Liver (tissue), 9 donors: Measurements from ENCODE around the gene RIC8B. TPM values are rescaled to one million over a fixed set of nuclear protein-coding genes. Genes with fewer than 3 reads are reported as not detected.

Source experiments
- DNase-seq: peaks from one replicate; pipeline ENCODE4 v3.0.0-alpha.2; 2017; ENCODE audit warnings: low spot score
- H3K27ac ChIP-seq, 2 donors: one replicate each; pipeline ENCODE4 v1.7.0; 2013; ENCODE audit warnings: inconsistent platforms in 2 of 2, low read length in 2 of 2, control low read depth in 1 of 2, low read depth in 1 of 2, mild to moderate bottlenecking in 1 of 2
- H3K27me3 ChIP-seq, 4 donors: one replicate each; pipeline versions ENCODE4 v1.6.1 to v1.7.0; 2013; ENCODE audit warnings: low read length in 3 of 4, inconsistent platforms in 1 of 4, mild to moderate bottlenecking in 1 of 4, moderate library complexity in 1 of 4; ENCODE audit not compliant: control insufficient read depth in 4 of 4, insufficient read depth in 4 of 4
- H3K36me3 ChIP-seq, 4 donors: one replicate each; pipeline versions ENCODE4 v1.6.1 to v1.7.0; 2013; ENCODE audit warnings: low read length in 3 of 4, mild to moderate bottlenecking in 3 of 4, low read depth in 1 of 4, moderate library complexity in 1 of 4; ENCODE audit not compliant: control insufficient read depth in 4 of 4, insufficient read depth in 3 of 4
- H3K4me1 ChIP-seq, 4 donors: one replicate each; pipeline versions ENCODE4 v1.6.1 to v1.7.0; 2013; ENCODE audit warnings: low read length in 3 of 4, mild to moderate bottlenecking in 3 of 4, moderate library complexity in 1 of 4; ENCODE audit not compliant: control insufficient read depth in 4 of 4, insufficient read depth in 4 of 4
- H3K4me3 ChIP-seq, 3 donors: one replicate each; pipeline versions ENCODE4 v1.6.1 to v1.7.0; 2013; ENCODE audit warnings: low read length in 3 of 3, control low read depth in 1 of 3, low read depth in 1 of 3, mild to moderate bottlenecking in 1 of 3
- H3K9ac ChIP-seq, 2 donors: one replicate each; pipeline ENCODE4 v1.7.0; 2013; ENCODE audit warnings: low read length in 2 of 2, mild to moderate bottlenecking in 2 of 2, moderate library complexity in 2 of 2, control low read depth in 1 of 2, low read depth in 1 of 2
- H3K9me3 ChIP-seq, 4 donors: one replicate each; pipeline versions ENCODE4 v1.6.1 to v1.7.0; 2013; ENCODE audit warnings: low read length in 3 of 4; ENCODE audit not compliant: control insufficient read depth in 4 of 4
- ATF3 ChIP-seq: IDR thresholded peaks from 2 replicates; pipeline ENCODE4 v1.6.1; 2016; ENCODE audit warnings: antibody characterized with exemption
- CTCF ChIP-seq: fragments of 150-350 bp; IDR thresholded peaks from 2 replicates; pipeline ENCODE4 v1.5.1; 2017; ENCODE audit warnings: improper control_type of control experiment, low read depth, low read length; ENCODE audit not compliant: missing input control
- EGR1 ChIP-seq, 2 donors: IDR thresholded peaks; 2 replicates each; pipeline ENCODE4 v1.6.1; 2016 to 2018; ENCODE audit warnings: antibody characterized with exemption in 2 of 2, low read depth in 2 of 2
- FOXA1 ChIP-seq: IDR thresholded peaks from 2 replicates; pipeline ENCODE4 v1.6.1; 2016; ENCODE audit warnings: antibody characterized with exemption
- FOXA2 ChIP-seq: IDR thresholded peaks from 2 replicates; pipeline ENCODE4 v1.6.1; 2016; ENCODE audit warnings: antibody characterized with exemption
- GABPA ChIP-seq, 2 donors: IDR thresholded peaks in 1 of 2; conservative IDR thresholded peaks in 1 of 2; 2 replicates each; pipeline ENCODE4 v1.6.1; 2016; ENCODE audit warnings: antibody characterized with exemption in 2 of 2, mild to moderate bottlenecking in 1 of 2, moderate library complexity in 1 of 2
- HNF4A ChIP-seq, 2 donors: conservative IDR thresholded peaks; 2 replicates each; pipeline ENCODE4 v1.6.1; 2016; ENCODE audit warnings: antibody characterized with exemption in 2 of 2, mild to moderate bottlenecking in 2 of 2
- HNF4G ChIP-seq: IDR thresholded peaks from 2 replicates; pipeline ENCODE4 v1.6.1; 2016; ENCODE audit warnings: antibody characterized with exemption
- JUND ChIP-seq, 2 donors: IDR thresholded peaks; 2 replicates each; pipeline ENCODE4 v1.6.1; 2016; ENCODE audit warnings: antibody characterized with exemption in 2 of 2
- MAX ChIP-seq: IDR thresholded peaks from 2 replicates; pipeline ENCODE4 v1.6.1; 2016; ENCODE audit warnings: antibody characterized with exemption
- NR2F2 ChIP-seq: IDR thresholded peaks from 2 replicates; pipeline ENCODE4 v1.6.1; 2016; ENCODE audit warnings: antibody characterized with exemption
- RAD21 ChIP-seq, 2 donors: IDR thresholded peaks; 2 replicates each; pipeline ENCODE4 v1.6.1; 2016; ENCODE audit warnings: antibody characterized with exemption in 2 of 2, mild to moderate bottlenecking in 2 of 2
- REST ChIP-seq: IDR thresholded peaks from 2 replicates; pipeline ENCODE4 v1.6.1; 2016; ENCODE audit warnings: antibody characterized with exemption, mild to moderate bottlenecking
- RXRA ChIP-seq, 2 donors: IDR thresholded peaks; 2 replicates each; pipeline ENCODE4 v1.6.1; 2017 to 2018; ENCODE audit warnings: antibody characterized with exemption in 2 of 2, mild to moderate bottlenecking in 1 of 2
- SP1 ChIP-seq: IDR thresholded peaks from 2 replicates; pipeline ENCODE4 v1.6.1; 2018; ENCODE audit warnings: antibody characterized with exemption, mild to moderate bottlenecking
- TAF1 ChIP-seq: conservative IDR thresholded peaks from 2 replicates; pipeline ENCODE4 v1.6.1; 2016; ENCODE audit warnings: antibody characterized with exemption, mild to moderate bottlenecking
- YY1 ChIP-seq: IDR thresholded peaks from 2 replicates; pipeline ENCODE4 v1.6.1; 2016; ENCODE audit warnings: antibody characterized with exemption, mild to moderate bottlenecking
- ZBTB33 ChIP-seq: IDR thresholded peaks from 2 replicates; pipeline ENCODE4 v1.6.1; 2016; ENCODE audit warnings: antibody characterized with exemption
- WGBS: extraction: QIAGEN DNeasy Blood & Tissue Kit; methylation state at CpG from one replicate; pipeline ENCODE4 v1.1.7; 2013; 5-methylcytosine and 5-hydroxymethylcytosine counted together
- polyA plus RNA-seq, 2 donors: library from polyadenylated mRNA; stranded (reverse) in 1 of 2; unstranded in 1 of 2; fragments of 200-250 nt in 1 of 2; fragments of >200 nt in 1 of 2; fragmentation: Nextera tagmentation in 1 of 2; extraction: Ambion mirVana in 1 of 2; gene quantifications; one replicate each; pipeline versions ENCODE4 v1.2.1 to v1.2.3, GENCODE V29; 2013 to 2015
- total RNA-seq, 2 donors: library from RNA; depleted of rRNA; stranded (reverse); fragments of >200 nt; gene quantifications; one replicate each; pipeline ENCODE4 v1.2.3, GENCODE V29; 2014
- donor health status: healthy.
- donor health status: healthy.
- donor health status: healthy.
- donor health status: healthy.
- donor health status: healthy.

Gene RIC8B
- total and polyA plus RNA-seq, 4 donors: 2.7 to 15.1 (median 4.2) TPM

GRCh38 chr12:106759526-106760183 lies 14.8 kb upstream of the RIC8B start:
- TF ChIP-seq FOXA1 (no peak), RXRA (IDR thresholded peaks at IDR 0.05) (no peak), RAD21 (IDR thresholded peaks at IDR 0.05) (no peak), EGR1 (IDR thresholded peaks at IDR 0.05; ENCODE audit: low read depth in 2 of 2) (no peak), MAX (no peak), FOXA2 (no peak), ZBTB33 (no peak), NR2F2 (no peak), HNF4G (no peak), TAF1 (no peak), GABPA (IDR thresholded peaks at IDR 0.05 in 1 of 2, conservative IDR thresholded peaks at IDR 0.05 in 1 of 2) (no peak), CTCF (no peak), YY1 (no peak), REST (no peak), SP1 (no peak), ATF3 (no peak), HNF4A (conservative IDR thresholded peaks at IDR 0.05) (no peak), JUND (IDR thresholded peaks at IDR 0.05) (no peak)
- no peaks in the 10 kb centered on the region for H3K36me3 ChIP-seq
- H3K9me3 ChIP-seq: no peaks in the 10 kb centered on the region
- H3K9ac ChIP-seq: no peak overlapping the region
- 94% methylated on average over 7 of the region's 7 CpGs for WGBS
- H3K4me3 ChIP-seq: no peak overlapping the region
- DNase-seq: no peak
- H3K4me1 ChIP-seq: peaks cover 0 to 10% (median 4%) of the 10 kb centered on the region in 4 donors
- no peaks in the 10 kb centered on the region for H3K27me3 ChIP-seq
- H3K27ac ChIP-seq: no peak overlapping the region
